Measurements from ENCODE around the gene IFI44L.

GRCh38 chr1:78658901-78659300, 38.7 kb downstream of the IFI44L start:
- no peak for TF ChIP-seq CTCF (IDR thresholded peaks at IDR 0.05)
- no peak for TF ChIP-seq POLR2A (IDR thresholded peaks at IDR 0.05)
